ENCODE results near the gene LYPLAL1.

GRCh38 chr1:219128957-219129356, 44.7 kb upstream of the LYPLAL1 start:
- TF ChIP-seq ETV6 (IDR thresholded peaks at IDR 0.05; ENCODE audit: borderline replicate concordance in 1 of 2, low read depth in 2 of 2, low read length in 1 of 2) (no peak), ETV6 (CRISPR knock-in tag; IDR thresholded peaks at IDR 0.05; ENCODE audit: borderline replicate concordance) (no peak), JUN (IDR thresholded peaks at IDR 0.05; ENCODE audit: borderline replicate concordance, low read depth, low read length) (no peak), JUN (CRISPR knock-in tag; IDR thresholded peaks at IDR 0.05; ENCODE audit: borderline replicate concordance) (no peak), GTF2A2 (tag; IDR thresholded peaks at IDR 0.05) (no peak), BHLHE40 (IDR thresholded peaks at IDR 0.05; ENCODE audit: low read length) (no peak), MYNN (IDR thresholded peaks at IDR 0.05) (no peak), MYNN (CRISPR knock-in tag; IDR thresholded peaks at IDR 0.05) (no peak)
